NK-92 (cell line): ENCODE results near the gene CLRN2.

ENCODE experiments used
- DNase-seq: peaks from one replicate; lab custom pipeline; 2025; ENCODE audit not compliant: unreplicated experiment; lab: John Stamatoyannopoulos, UW

CLRN2 gene, protein sequence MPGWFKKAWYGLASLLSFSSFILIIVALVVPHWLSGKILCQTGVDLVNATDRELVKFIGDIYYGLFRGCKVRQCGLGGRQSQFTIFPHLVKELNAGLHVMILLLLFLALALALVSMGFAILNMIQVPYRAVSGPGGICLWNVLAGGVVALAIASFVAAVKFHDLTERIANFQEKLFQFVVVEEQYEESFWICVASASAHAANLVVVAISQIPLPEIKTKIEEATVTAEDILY

DNA sequence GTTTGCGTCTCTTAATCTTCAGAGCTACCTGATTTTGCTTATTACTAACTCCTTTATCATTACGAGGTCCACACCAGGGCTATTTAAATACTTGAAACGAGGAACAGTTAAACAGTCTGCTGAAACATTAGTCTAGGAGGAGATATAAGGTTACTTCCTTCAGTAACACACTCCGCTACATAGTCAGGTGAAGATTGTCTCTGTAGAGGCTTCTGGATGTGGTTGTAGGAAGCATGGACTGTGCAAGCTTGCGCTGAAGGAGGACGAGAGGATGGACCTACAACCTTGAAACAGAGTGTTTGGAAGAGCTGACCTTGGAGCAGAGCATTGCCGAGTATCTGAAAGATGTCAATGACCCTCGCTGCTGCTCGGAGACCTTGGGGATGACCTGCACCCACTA lies at the start of gene CLRN2:
Gene CLRN2 (plus strand): TSS at position 301 of the 400 bp plus-strand sequence. CDS start 102 bp downstream, outside the sequence.
- DNase-seq, result no peak

DNA sequence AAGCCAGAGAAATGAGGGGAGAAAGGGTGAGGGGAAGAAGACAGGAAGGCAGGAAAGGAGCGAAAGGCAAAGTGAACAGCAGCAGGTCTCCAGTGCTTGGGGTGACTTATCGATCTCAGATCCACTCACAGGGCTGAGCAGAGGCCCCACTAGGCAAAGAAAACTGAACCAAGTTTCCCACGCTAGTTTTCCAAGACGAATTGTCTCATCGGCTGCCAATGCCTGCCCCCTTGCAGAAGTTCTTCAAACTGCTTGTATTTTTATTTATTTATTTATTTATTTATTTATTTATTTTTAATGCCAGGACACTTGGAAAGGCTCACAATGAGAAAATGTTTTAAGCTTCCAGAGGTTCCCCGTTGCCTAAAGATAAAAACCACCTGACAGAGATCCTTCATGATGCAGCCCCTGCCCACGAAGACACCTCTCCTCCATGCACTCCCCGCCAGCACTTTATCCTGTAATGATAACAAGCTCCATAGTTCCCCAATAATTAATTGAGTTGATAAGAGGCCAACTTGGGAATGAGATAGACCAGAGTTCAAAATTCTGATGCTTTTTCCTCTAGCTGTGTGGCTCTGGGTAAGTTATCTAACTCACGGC lies 46.2 kb upstream of the CLRN2 start:
- DNase-seq, result no peak

DNA sequence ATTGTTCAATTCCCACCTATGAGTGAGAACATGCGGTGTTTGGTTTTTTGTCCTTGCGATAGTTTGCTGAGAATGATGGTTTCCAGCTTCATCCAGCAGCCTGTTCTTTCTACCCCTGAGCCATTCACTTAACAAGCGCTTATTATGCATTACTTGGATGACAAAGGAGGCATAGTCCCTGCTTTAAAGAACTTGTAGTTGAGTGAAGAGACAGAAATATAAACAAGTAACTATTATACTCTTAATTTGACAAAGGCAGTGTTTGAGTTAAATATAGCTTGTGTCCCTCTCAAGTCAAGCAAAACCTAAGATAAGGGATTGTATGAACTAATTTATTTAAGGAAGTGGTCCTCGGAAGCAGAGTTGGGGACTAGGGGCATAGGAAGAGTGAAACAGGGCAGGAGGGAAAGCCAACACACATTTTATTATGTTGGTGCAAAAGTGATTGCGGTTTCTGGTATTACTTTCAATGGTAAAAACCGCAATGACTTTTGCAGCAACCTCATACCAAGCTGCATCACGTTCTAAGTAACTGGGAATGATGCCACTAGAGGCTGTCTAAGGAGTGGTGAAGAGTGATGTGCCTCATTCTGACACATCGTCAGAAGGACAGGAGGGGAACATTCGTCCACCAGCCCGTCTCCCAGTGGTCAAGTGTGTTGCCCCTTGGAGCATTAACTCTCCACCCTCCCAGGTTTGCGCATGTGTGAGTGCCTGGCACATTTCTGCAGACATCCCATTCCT lies 44.9 kb upstream of the CLRN2 start:
- DNase-seq, result no peak

DNA sequence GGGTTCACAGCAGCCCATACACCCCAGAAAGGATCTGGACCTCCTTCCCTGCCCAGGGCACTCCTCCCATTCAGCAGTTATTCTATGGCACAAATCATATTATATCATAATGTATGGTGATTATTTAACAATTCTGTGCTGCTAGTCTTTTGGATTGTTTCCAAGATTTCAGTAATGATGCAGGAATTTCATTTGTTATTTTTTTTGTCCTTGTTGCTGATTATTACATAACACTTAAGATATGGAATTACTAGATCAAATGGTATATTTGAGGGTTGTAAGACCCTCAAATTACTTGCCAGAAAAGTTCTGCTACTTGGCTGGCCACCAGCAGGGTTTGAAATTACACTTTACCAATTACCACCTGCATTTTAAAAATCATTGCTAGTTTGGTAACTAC lies 39.5 kb upstream of the CLRN2 start:
- no peak for DNase-seq

DNA sequence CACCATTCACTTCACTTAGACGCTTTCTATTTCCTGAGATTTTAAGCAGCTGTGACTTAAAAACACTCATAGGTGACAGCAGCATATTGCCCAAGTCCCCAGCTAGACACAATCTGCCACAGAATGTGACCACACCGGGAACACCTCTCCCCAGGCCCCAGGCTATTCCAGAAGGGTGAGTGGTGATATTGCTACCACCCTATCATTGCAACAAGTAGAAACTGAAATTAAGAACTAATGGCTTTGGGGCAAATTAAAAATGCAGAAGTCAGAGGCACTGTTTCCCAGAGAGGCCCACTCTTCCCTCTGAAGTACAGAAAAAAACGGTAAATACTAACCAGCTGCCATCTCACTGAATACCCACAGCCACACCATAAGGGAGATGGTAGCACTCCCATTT lies 38.1 kb upstream of the CLRN2 start:
- DNase-seq, result no peak

DNA sequence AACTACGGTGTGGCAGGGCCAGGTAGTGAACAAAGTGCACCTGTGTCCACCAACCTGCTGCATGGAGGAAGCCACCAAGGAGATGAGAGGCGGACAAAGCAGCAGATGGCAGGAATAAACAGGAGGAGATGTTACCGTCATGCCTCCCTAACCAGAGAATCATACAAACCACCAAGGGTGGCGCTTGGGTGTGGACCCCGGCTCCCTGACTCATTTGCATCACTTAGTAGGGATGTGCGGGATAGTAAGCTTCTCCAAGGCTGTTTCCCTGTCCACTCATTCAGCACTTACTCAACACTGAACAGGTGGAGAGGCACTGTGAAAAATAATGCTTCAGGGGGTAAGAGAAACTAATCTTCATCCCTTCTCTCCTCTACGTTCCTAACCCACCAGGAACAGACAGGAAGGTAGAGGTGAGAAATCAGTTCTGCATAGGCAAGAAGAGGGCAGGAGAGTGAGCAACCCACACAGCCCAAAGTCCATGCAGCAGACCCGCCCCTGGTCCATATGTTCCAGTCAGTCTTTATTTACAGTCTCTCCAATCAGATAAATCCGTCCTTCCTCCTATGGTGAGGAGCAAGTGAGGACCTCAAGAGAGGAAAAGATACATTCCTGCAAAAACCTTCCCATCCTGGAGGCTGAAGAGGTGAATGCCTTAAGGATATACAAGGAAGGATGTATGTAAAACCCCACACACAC lies 37.0 kb upstream of the CLRN2 start:
- no peak for DNase-seq

DNA sequence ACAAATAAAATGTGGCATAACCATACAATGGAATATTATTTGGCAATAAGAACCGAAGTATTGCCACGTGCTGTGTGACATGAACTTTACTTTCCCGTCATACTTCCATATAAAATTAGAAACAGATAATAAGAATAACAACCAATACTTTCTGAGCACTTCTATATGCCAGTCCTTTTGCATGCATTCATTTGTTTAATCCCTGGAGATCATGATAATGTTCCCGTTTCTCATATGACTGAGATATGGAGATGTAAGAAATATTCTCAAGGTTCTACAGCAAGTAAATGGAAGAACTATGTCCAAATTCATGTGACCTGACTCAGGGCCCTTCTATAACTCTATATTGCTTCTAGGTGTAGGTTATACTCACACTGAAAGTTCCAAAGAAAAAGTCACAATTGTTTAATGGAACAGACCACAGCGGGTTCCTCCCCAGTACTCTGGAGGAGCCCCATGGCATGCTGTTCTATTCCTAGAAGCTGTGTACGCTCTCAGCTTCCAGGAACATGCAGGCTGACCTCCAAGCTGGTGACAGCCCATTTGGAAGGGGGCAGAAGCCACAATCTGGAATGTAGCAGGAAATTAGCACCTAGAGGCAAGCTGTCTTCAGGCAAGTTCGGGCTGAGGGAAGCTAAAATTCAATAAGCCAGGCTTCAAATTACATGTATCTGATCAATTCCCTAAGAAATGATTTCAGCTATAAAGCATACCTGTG lies 34.6 kb upstream of the CLRN2 start:
- DNase-seq, result no peak

DNA sequence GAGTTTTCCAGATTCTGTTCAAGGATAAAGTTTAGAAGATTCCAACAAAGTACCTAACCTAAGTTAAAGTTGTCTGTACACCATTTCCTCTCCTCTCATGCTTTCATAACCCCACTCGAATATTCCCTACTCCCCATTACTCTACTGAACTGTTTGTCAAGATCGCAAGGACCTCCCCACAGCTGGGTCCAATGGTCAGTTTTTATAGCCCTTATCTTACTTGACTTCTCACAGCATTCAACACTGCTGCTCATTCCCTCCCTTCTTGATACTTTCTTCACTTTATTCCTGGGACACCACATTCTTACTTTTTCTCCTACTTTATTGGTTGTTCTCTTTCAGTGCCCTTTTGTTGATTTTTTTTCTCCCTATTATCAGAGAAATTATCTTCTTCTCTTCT lies 34.0 kb upstream of the CLRN2 start:
- no peak for DNase-seq

DNA sequence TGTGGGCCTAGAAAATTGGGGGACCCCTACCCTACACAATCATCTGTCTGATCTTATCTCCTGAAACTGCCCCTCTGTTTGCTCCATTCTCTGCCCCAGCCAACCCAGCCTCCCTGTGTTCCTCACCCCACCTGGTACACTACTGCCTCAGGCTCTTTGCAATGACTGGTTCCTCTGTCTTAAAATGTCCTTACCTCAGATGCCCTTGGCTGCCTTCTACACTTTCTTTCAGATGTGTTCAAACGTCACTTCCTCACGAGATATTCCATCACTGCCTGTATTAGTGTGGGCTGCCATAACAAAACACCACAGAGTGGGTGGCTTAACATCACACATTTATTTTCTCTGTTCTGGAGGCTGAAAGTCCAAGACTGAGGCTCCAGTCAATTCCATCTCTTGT lies 32.2 kb upstream of the CLRN2 start:
- DNase-seq, result no peak

DNA sequence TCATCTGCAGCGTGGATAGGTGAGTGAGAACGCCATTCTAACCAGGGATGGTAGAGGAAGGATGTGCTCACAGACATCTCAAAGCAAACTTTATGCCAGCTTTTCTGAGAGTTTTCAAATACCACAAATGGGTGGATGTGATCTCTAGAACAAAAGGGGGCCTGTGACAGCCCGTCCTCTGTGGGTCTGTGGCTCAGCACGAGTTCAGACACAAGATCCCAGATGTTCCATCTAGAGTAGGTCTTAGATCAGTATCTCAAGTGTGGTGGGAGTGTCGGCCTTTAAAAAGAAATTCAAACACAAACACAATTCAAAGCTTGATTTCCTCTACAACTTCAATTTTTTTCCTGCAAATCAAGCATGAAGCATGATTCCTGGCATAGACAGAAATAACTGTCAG lies 25.8 kb upstream of the CLRN2 start:
- no peak for DNase-seq

DNA sequence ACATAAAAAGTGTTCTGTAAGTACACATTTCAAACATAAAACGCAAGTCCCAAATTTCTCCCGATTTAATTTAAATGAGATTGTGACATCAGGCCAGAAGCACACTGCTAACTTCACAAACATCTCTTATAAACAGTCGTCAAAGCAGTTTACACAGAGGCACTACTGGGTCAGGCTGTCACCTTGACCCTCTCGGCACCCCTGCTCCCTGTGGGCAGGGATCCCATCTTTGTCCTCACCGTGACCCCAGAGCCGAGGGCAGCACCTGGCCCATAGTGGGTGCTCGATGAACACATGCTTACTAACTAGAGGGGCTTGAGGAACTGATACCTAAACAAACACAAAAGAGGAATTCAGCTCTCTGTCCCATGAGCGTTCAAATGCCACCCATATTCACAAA lies 25.2 kb upstream of the CLRN2 start:
- DNase-seq, result no peak

DNA sequence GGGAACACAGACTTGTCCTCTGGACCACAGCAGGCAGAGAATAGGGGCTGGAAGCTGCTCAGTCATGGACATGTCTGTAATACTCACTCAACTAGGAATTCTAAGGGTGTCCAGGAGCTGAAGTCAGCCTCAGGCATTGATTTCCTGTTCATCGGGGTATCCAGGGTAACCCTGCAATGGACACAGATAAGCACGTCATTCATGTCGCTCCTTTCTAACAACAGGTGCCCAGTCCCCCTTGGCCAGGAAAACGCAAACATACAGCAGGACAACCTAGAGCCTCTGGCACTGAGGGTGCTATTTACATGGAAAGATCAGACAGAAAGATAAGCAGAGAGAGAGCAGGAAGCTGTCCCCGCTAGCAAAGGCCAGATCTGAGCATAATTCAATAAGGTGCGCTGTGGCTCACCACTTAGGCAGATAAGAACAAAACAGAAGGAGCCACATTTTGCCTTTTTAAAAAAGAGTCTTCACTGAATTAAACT lies 24.3 kb upstream of the CLRN2 start:
- DNase-seq, result no peak

DNA sequence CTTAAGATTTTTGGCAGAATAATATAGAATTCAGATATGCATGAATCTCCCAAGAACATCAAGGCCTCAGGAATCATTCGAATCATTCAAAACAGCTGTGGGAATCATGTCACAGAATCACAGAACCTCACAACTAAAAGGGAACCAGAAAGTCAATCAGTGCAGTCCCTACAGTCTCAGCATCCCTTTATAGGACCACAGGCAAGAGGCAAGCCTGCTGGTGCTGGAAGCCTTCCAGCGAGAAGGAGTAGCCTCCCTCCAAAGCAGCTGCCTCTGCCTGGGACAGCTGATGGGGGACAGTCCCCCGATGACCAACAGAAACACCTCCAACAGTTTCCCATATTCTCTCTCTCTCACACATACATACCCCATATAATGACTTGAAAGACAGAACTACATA lies 23.8 kb upstream of the CLRN2 start:
- no peak for DNase-seq

DNA sequence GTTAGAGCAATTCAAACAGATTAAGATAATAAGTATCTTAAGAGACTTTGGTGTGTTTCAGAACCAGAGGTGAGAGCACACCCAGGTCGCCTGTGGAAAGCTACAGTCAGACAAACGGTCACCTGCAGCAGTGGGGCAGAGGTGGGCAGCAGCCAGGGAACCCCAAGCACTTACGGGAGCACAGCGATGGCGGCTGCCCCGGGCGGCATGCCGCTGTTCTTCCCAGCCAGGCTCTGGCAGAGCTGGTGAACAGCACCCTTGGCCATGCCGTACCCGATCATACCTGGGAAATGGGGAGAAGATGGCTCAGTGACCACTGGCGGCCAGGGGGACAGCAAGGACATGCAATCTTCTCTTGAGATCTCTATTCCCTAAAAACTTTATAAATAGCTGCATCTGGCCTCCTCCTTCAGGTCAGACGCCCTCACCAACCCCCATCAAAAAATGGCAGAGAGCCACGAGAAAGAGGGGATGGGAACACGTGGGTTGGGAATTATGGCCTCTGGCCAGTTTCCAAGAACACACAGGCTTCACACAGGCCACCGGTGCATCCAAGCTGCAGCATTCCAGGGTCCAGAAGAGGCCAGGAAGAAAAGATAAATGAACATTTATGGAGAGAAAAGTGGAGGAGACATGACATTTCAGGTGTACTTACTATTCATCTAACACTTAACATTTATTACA lies 22.8 kb upstream of the CLRN2 start:
- no peak for DNase-seq

DNA sequence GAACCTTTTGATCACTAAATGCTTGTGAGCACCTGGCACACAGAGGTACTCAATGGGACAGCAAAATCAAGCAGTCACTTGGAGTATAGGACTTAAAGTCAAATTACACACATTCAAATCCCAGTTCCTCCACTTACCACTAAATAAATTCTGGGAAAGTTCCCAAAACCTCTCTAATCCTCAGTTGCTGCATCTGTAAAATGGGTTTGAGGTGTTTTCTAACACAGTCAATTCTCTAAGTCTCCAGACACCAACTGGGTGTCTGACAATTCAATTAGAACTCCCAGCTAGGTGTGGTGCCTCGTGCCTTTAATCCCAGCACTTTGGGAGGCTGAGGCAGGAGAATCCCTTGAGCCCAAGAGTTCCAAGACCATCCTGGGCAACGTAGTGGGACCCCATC lies 22.1 kb upstream of the CLRN2 start:
- DNase-seq, result no peak

DNA sequence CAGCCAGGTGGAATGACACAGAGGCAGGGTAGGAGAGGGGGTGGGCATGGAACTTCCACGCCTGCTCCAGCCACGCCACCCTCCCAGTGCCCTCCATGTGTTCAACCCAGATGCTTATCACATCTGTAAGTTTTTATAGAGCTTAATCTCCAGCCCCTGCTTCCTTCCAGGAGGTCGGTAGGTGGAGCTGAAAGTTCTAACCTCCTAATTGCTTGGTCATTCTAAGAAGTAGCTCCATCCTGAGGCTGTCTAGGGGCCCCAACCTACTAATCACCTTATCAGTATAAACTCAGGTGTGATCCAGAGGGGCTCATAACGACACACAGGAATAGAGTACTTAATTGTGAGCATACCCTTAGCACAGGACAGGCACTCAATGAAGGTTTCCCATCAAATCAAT lies 21.3 kb upstream of the CLRN2 start:
- no peak for DNase-seq

DNA sequence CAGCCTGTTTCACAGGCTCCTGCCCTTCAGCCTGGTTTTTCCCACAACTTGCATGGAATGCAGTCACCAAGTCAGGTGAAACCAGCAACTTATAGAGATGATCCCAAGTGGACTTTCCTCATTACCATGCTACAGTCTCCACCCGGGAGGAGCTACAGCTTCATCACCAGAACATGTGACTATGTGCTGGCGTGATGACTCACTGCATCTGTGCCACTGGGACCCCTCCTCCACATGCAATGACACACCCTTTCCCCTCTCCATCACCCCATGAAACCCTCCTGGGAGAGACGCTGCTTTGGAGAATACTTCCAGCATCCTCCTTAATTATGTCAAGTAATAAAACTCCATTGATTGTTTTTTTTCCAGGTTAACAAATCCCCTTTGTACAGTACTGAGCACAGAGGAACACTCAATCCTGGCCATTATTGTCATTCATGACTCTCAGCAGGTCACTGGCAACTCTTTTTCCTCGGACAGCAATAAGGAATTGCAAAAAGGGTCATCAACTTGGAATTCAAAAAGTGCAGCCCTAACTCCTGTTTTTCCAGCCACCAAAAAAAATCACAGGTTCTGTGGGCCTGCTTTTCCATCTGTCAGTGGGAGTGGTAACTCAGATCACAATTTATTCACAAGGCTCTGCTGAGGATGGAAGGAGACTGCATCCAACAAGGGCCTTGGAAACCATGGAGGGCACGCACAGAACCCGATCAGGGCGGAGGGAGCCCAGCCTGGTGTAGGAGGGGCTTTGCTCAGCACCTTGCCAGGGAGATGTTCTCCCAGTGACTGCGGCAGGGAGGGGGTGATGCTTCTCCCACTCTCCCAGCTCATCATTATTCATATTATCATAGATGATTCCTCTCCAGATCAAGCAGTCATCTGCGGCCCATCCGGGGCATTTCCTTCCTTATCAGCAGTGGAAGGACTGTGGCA lies 20.4 kb upstream of the CLRN2 start:
- DNase-seq, result no peak

DNA sequence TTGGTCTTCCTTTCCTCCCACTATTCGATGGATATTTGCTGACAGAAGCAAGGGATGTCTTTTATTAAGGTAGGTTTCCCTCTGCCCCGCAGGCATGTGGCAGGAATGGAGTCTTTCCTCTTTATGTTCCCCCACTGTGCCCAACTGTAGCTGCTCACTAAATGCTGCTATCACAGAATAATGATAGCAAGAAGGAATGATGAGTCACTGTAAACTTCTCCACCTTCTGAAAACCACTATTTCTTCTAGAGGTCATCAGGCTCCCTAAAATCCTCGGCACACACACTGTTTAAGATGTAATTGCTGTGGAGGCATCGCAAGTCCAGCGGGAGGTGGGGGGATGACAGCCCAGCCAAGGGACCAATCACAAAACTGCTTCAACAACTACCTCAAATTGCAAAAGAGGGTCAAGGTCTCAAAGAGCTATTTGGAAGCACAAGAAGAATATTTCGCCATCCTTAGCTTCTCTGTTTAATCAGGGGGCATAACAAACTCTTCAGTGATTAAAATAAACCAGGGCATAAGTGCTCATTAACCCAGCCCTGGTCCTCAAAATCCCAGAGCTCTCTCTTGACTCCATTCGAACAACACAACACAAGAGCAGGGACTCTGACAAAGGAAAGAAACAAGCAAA lies 17.0 kb upstream of the CLRN2 start:
- DNase-seq, result no peak

DNA sequence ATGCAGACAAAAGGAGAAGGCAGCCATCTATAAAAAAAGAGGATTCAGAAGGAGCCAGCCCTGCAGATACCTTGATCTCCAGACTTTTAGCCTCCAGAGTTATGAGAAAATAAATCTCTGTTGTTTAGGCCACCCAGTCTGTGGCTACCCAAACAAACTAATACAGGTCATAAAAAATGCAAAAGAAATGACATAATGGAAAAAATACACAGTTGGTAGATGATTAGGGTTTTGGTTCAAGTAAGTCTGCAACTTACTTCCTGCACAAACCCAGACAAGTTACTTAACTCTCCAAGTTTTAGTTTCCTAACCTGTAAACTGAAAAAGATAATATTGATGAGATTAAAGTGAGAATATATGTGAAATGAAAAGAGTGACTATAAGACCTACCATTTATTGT lies 14.4 kb upstream of the CLRN2 start:
- no peak for DNase-seq
